GM12801 (cell line): ENCODE results near the gene CACNG4.

ENCODE experiments used
- TF ChIP-seq, protein P1 (sequence below): IDR thresholded peaks from one replicate; pipeline ENCODE4 v1.5.1; 2011; ENCODE audit warnings: control low read depth; ENCODE audit not compliant: insufficient read length; ENCODE audit errors: extremely low read depth

The CACNG4 gene

GRCh38 chr17:66980896-66981295 lies 16.4 kb downstream of the CACNG4 start:
- TF ChIP-seq, protein P1, sequence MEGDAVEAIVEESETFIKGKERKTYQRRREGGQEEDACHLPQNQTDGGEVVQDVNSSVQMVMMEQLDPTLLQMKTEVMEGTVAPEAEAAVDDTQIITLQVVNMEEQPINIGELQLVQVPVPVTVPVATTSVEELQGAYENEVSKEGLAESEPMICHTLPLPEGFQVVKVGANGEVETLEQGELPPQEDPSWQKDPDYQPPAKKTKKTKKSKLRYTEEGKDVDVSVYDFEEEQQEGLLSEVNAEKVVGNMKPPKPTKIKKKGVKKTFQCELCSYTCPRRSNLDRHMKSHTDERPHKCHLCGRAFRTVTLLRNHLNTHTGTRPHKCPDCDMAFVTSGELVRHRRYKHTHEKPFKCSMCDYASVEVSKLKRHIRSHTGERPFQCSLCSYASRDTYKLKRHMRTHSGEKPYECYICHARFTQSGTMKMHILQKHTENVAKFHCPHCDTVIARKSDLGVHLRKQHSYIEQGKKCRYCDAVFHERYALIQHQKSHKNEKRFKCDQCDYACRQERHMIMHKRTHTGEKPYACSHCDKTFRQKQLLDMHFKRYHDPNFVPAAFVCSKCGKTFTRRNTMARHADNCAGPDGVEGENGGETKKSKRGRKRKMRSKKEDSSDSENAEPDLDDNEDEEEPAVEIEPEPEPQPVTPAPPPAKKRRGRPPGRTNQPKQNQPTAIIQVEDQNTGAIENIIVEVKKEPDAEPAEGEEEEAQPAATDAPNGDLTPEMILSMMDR: no peak

GRCh38 chr17:66981983-66982508 lies 17.5 kb downstream of the CACNG4 start:
- TF ChIP-seq, protein P1: no peak

DNA sequence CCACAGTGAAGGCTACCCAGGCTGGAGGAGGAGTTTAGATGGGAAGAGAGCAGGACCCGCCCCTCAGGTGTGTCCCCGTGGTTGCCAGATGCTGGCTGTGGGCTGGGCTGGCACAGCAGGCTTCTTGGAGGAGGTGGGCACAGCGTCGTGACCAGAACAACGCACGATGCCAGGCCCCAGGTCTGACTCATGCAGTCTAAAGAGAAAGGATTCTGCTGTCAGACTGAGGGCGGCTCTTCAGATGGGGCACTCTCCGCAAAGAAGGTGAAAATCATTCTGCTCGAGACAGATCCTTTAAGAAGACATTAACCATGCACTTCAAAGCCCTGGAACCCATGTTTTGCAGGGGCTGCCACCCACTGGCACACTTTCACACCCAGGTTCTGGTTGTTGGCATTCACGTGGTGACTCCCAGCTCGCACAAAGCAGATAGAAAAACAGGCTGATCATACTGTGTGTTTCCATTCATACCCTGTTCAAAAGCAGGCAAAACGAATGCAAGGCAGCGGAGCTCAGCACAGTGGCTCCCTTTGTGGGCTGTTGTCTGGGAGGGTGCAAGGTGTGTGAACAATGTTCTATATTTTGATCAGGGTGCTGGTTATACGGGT lies 19.0 kb downstream of the CACNG4 start:
- TF ChIP-seq, protein P1: no peak

- TF ChIP-seq, protein P1: no peak
Observed at GRCh38 chr17:66984730-66985129, 20.2 kb downstream of the CACNG4 start.

DNA sequence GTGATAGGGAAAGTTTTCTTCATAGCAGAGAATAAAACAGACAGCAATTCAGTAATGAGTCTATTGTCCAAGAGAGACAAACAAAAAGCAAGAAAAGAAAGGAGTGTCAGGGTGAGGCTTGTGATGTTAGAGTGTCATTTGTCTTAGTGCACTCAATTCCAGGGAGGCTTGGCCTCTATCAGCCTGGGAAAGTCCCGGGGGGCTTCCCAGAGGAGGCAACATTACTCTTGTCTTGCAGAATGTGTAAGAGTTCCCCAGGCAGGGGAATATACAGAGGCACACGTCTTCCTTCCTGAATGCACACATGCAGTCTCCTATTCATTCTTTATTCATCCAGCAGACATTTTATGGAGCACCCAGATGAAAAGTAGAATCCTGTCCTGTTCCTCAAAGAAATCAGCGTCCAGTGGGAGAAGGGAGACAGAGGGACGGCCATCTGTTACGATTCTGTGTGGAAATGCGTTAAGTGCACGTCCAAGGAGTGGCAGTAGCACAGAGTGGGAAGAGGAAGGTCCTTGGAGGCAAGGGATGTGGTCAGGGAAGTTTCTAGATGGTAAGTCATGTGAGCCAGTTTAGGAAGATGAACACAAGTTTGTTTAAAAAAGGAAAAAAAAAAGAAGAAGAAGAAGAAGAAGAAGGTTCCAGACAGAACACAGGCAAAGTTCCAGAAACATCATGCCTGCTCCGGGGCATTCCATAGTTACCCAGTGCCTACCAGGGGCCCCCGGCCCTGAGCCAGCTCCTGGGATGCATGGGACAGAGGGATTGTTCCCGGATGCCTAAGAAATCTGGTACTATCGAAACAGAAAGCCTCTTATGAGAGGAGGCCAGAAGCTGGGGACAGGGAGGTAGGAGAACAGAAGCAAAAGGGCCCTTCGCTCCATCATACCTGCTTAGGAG lies 21.1 kb downstream of the CACNG4 start:
- TF ChIP-seq, protein P1: no peak

DNA sequence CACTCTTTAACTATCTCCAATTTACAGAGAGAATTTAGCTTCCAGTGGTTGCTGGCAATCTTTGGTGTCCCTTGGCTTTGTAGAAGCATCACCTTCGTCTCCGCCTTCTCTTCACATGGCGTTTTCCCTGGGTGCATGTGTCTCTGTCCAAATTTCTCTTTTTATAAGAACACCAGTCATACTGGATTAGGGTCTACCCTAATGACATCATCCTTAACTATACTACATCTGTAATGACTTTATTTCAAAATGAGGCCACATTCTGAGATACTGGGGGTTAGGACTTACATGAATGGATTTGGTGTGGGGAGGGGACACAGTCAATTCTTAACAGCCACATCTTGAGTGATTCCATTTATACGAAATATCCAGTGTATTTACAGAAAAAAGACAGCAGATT lies 22.2 kb downstream of the CACNG4 start:
- TF ChIP-seq, protein P1: no peak

DNA sequence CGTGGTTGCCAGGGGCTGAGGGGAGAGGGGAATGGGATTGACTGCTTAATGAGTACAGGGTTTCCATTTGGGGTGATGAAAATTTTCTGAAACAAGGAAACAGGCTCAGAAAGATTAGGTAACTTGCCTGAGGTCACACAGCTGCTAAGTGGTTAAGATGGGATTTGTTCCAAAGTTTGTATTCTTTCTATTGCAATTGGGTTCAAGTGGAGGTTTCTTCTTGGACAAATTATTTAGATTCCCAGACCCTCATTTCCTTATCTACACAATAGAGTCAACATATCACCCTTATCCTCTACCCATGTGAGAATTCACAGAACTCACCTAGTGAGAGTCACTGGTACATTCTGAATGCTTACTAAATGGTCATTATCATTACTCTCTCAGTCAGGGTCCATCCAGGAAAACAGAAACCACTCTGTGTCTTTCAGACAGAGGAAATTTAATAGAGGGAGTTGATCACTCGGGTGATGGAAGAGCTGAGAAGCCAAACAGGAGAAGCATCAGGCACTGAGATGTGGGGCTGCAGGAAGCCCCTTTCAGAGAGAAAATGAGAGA lies 22.6 kb downstream of the CACNG4 start:
- TF ChIP-seq, protein P1: no peak
